Ishikawa (cell line): ENCODE data around the gene OR5H2.

Experiments used
- MAX ChIP-seq: IDR thresholded peaks from 2 replicates; pipeline ENCODE4 v1.6.1; 2012
- RAD21 ChIP-seq: IDR thresholded peaks from 2 replicates; pipeline ENCODE4 v1.6.1; 2012; ENCODE audit warnings: low read depth
- REST ChIP-seq: IDR thresholded peaks from 2 replicates; pipeline ENCODE4 v1.6.1; 2012; ENCODE audit warnings: low read depth, mild to moderate bottlenecking
- TAF1 ChIP-seq: IDR thresholded peaks from 2 replicates; pipeline ENCODE4 v1.6.1; 2012; ENCODE audit warnings: low read depth, mild to moderate bottlenecking
- TCF12 ChIP-seq: IDR thresholded peaks from 2 replicates; pipeline ENCODE4 v1.6.1; 2012; ENCODE audit warnings: low read depth

GRCh38 chr3:98233468-98233867 lies 48.8 kb upstream of the OR5H2 start:
- TF ChIP-seq REST (no peak), MAX (no peak), TCF12 (no peak), TAF1 (no peak), RAD21 (no peak)
